K562 treated with DMSO at 1 percent for 4 hours (cell line): ENCODE measurements around the gene SAYSD1. TPM values are rescaled to one million over a fixed set of nuclear protein-coding genes. Genes with fewer than 3 reads are reported as not detected.

ENCODE experiments used
- total RNA-seq: library from RNA; unstranded; fragments of 300-600 nt; gene quantifications from 2 replicates; pipeline ENCODE4 v1.2.3, GENCODE V29; 2022; ENCODE audit not compliant: insufficient read depth

SAYSD1 gene, protein sequence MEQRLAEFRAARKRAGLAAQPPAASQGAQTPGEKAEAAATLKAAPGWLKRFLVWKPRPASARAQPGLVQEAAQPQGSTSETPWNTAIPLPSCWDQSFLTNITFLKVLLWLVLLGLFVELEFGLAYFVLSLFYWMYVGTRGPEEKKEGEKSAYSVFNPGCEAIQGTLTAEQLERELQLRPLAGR
- 4.5 and 6.8 TPM in 2 replicates for total RNA-seq

GRCh38 chr6:39114704-39115599 lies at the start of gene SAYSD1:
TSS of gene SAYSD1 (minus strand) at chr6:39115186. CDS start at chr6:39115089, 97 bp downstream.

Other genes starting within 250 kb of the SAYSD1 start
- not detected in 2 replicates for gene GLP1R, start 66.4 kb downstream of the SAYSD1 start, total RNA-seq
- gene KCNK5, start 114.3 kb upstream of the SAYSD1 start, total RNA-seq = 11.6 and 18.5 TPM in 2 replicates
- not detected in 2 replicates for gene KCNK17, start 199.2 kb upstream of the SAYSD1 start, total RNA-seq
- gene KCNK16, start 207.5 kb upstream of the SAYSD1 start, total RNA-seq = not detected in 2 replicates